Measurements from ENCODE around the gene MACROH2A2.
"Not testable (repeated sequence)": the region's sequence is repeated elsewhere in the genome, so short reads cannot be mapped to it uniquely, and the experiment has no call there.

The MACROH2A2 gene

DNA sequence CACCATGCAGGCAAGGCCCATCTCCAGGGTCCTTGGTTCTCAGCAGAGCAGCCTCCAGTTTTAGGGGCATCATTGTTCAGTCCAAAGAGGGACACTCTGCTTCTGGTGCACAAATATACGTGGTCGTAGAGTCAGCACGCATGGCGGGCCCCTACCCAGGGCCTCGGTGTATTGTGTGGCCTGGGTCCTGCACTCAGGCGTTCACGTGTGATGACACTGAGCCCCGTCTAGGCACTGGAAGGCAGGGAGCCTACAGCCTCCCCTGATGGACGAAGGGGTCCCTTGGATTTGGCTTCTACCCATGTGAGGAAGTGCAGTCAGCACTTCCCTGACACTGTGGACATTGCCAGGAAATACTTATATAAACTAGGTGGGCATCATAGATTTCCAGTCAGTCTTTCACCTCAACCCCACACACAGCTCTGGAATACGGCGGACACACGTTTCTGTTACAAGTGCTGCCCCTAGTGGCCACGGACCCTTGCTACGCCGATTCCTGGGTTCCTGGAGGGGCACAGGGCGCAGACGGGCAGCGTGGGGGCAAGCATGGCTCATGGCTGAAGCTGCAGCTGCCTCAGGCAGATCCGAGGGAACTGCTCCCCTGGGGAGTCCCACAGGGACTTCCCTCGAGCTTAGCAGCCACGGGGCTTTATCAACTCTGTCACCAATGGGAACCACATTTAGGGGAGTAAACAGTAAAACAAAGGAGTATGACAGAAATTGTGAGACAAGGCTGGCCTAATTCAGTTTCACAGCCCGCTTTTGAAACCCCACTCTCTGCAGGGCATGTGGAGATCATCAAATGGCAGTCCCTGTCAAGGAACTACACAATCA, 54.5 kb downstream of the MACROH2A2 start:
- peak; percentile 12 for DNase-seq

DNA sequence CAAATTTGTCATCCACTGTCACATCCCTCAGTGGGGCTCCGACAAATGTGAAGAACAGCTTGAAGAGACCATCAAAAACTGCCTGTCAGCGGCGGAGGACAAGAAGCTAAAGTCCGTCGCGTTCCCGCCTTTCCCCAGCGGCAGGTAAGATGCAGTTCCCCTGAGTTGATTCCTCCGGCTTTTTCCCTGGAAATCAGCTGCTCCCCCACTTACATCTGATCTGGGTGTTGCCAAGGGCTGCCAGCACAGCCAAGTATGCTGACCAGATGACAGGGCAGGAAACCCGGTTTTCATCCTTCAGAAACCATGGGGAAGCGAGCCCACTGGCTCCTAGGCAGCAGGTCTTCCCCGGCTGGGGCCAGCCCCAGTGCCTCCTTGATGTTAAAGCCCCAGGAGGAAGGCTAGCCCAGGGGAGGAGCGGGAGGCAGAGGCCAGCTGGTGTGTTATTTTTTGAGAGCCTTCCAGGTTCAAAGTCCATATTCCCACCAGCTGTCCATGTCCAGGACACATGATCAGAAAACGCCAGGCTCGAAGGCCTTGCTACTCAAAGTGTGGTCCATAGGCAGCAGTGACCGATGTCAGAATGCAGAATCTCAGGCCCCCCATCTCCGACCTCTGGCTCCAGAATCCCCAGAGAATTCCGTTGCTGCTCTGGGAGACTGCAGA, 56.6 kb downstream of the MACROH2A2 start:
- DNase-seq, result no peak

DNA sequence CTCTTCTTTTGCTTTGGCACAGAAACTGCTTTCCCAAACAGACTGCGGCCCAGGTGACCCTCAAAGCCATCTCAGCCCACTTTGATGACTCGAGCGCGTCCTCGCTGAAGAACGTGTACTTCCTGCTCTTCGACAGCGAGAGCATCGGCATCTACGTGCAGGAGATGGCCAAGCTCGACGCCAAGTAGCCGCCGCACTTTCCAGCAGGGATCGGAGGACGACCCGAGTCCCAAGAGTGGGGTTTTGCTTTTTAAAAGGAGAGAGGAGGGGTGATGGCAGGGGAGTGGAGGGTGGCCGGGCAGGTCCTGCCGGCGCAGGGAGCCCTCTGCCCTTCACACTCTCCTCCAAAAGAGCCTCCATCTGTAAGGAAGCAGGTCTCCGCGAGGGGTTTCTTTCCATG, 58.9 kb downstream of the MACROH2A2 start:
- no peak for DNase-seq

DNA sequence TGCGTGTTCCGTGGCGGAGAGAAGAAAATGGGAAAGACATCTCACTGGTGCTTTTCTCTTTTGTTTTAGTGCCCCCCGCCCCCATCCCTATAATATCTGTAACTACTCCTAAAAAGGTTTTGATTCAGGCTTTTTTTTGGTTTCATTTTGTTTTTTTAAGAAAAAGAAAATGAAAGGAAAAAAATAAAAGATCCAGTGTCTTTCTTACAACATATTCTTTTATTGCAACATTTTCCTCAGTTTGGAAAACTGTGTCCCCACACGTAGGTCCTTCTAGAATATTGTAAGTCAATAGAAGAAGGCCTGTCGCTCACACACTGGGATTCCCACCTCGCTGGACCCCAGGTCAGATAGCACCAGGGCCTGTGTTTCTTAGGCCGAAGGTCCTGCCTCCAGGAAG, 59.4 kb downstream of the MACROH2A2 start:
- no peak for DNase-seq

DNA sequence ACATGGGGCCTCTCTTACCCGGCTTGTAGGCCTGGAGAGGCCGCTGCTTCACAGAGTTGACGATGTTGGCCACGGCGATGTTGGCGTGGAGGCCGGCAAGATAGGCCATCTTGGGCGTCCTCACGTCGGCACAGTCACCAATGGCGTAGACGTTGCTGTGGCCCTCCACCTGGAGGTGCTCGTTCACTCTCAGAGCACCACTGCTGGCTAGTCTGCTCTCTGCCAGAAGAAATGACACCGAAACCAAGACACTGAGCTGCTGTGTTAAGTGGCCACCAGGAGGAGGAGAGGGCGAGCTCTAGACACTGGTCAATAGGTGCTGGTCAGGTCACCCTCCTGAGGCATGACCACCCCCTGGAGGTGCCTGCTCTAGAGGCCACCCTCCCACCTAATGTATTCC, 62.3 kb downstream of the MACROH2A2 start:
- DNase-seq, result no peak

DNA sequence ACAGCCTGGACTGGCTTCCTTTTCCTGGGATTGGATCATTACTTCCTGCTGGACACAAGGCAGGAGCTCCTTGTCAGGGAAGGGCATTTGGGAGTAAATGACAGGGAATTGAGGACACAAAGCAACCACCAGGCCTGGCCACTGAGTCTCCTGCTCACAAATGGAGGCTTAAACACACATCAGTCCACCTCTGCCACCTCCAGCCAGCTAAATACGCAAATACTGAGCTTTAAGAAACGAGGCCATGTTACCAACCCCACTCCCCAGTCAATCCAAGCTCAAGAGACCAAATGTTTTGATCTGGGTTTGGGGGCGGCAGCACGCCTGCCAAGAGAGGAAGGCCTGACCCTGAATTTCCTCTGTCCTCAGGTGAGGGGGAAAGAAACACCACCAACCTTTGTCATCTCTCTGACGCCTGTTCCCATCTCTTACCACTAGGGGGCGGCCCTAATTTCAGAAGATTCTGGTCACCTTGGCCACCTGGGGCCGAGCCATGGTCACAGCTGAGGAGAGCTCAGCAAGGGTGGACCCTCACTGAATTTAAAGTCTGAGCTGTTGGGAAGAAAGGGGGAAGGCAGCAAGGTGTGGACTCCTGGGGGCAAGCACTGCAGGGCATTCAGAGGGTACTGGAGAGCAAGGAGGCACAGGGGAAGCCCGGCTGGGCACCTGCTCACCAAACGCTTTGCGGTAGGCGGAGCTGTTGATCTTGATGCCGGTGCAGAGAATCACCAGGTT, 63.5 kb downstream of the MACROH2A2 start:
- DNase-seq, result peak; percentile 27

DNA sequence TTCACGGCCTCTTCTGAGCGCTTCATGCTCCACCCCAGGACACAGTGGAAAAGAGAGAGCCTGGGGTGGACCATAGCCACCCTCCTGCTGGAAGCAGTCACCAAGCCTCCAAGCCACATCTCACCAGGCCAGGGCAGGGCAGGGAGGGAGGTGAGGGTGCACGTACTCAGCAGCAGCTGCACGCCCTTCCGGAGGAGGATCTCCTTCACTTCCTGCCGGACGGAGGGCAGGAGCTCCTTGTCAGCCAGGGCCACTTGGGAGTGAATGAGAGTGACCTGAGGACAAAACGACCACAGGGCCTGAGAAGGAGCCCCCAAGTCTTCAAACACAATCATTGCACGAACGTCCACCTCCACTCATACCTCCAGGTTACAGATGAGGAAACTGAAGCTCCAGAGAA, 65.0 kb downstream of the MACROH2A2 start:
- DNase-seq, result no peak

DNA sequence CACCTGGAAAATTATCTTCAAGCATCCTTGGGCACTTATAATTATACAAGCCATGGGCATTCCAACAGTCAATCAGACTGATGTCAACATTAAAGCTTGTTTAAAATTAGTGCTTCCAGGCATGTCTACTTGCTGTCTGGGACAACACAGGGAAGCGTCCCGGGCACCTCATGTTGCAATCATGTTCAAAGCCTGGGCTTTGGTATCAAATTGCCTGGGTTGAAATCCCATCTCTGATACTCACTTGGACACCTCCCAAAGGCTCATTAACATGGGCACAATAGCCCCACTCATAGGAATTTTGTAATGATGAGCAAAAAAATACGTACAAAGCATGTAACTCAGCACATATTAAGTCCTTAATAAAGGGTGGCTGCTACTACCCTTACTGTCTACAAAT, 65.5 kb downstream of the MACROH2A2 start:
- no peak for DNase-seq

DNA sequence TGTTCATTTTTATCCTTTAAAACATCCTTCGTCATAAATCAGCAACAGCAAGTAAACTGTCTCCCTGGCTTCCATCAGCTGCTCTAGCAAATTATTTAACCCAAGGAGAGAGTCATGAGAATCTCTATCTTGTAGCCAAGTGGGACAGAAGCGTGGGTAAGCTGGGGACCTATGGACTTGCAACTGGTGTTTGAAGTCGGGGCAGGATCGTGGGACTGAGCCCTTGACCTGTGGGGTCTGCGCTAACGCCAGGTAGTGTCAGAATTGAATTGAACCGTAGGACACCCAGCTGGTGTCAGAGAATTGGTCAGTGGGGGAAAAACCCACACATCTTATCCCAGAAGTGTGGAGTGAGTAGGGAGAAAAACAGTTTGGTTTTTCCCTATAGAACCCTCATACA, 66.6 kb downstream of the MACROH2A2 start:
- no peak for DNase-seq

DNA sequence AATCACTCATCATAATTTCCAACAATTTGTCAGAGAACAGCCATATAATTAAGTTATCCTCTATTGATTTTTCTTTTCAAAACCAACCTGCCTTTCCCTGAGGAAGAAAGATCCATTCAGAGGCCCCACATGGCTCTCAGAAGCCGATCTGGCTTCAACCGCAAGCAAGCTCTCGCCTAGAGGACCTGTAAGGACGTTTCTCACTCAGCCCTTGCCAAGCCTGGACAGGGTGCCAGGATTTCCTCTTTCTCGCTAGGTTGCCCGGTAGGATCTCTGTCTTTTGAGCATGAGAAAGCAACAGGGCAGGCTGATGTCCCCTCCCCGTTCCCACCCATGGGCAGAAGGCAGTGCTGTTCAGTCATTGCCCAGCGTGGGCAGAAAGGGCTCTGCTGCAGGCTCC, 67.0 kb downstream of the MACROH2A2 start:
- no peak for DNase-seq

DNA sequence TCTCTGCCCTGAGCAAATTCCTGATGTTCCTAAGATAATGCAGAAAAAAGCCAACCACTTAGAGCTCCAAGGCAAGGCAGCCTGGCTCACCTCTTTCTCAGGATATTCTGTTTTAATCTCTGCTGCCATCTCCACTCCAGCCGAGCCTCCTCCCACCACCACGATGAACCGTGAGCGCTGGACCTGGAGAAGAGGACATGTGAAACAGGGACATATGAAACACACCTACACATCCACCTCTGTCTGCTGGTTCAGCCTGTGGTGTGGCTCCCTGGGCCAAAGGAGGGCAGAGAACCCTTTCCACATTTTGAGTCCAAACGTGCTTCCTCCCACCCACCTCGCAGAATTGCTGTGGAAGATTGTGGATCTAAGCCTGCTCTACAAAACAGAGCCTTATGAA, 67.8 kb downstream of the MACROH2A2 start:
- DNase-seq, result no peak

DNA sequence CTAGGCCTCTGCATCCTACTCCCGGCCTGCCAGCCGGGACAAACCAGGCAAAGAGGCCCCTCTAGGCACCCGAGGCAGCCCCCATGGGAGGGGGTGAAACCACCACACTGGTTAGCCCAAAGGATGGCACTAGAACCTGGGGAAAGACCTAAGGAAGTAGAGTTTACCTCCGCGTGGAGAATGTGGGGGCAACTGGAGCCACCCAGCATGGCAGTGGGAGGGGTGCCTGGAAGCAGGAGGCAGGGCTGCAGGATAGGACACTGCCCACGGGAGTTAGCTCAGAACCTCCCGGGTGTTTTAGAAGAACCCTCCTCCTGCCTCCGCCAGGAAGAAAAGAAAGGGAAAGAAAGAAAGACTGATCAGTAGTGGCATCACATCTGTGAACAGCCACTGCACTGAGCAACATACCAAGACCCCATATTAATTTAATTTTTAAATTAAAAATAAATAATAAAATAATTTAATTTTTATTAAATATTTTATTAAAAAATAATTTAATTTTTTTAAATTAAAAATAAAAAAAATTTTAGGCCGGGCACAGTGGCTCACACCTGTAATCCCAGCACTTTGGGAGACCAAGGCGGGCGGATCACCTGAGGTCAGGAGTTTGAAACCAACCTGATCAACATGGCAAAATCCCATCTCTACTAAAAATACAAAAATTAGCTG, 68.8 kb downstream of the MACROH2A2 start:
- no peak for DNase-seq

DNA sequence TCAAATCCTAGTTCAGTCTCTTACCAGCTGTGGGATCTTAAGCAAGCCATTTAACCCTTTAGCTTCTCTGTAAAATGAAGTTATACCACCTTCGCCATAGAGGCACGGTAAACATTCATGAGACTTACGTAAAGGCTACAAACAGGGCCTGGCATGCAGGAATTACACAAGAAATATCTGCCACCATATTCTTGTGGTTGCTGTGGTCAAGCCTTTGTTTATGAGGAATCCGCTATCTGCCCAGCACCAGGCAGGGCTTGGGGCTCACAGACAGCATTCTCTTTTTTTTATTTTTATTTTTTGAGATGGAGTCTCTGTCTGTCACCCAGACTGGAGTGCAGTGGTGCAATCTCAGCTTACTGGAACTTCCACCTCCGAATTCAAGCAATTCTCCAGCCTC, 70.1 kb downstream of the MACROH2A2 start:
- DNase-seq, result no peak

DNA sequence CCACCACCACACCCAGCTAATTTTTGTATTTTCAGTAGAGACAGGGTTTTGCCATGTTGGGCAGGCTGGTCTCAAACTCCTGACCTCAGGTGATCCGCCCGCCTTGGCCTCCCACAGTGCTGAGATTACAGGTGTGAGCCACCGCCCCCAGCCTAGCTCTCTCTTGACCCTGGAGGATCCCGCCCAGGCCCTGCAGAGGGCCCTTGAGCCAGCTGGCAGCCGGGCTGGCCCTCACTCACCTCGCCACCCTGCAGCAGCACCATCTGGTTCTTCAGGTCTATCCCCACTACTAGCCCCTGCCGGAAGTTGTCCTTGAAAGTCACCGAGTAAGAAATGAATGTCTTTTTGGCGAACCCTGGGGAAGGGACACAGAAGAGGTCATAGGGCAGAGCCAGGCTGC, 70.5 kb downstream of the MACROH2A2 start:
- DNase-seq, result not testable (repeated sequence)

DNA sequence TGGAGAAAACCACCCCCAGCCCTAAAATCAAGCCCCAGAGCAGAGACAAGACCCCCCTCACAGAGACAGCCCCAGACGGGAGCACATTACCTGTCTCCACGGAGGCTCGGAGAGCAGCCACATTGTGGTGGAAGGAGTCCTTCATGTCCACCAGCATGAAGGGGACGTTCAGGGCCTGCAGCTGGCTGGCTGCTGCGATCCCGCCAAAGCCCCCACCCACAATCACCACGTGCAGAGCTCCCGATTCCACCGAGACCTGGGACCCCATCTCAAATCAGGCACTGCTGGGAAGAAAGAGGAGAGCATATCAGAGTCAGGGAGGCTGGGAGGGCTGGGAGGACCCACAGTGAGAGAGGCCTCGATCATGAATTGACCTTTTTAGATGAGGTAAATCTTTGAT, 71.2 kb downstream of the MACROH2A2 start:
- DNase-seq, result no peak

DNA sequence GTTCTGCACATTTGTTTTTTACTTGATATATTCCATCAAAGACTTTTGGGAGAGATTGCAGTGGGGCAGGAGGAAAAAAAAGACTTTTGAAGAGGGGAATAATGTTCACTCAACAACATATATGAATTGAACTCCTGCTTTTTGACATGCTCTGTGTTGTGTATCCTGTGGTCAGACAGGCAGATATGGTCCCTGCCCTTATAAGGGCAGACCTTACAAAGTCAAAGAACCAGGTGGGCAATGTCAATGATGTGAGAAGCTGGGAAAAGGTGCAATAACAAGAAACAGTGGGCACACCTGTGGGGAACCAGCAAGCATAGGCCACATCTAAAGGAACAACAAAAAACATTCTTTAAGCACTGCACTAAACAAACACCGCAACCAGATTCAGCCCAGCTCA, 71.8 kb downstream of the MACROH2A2 start:
- no peak for DNase-seq

DNA sequence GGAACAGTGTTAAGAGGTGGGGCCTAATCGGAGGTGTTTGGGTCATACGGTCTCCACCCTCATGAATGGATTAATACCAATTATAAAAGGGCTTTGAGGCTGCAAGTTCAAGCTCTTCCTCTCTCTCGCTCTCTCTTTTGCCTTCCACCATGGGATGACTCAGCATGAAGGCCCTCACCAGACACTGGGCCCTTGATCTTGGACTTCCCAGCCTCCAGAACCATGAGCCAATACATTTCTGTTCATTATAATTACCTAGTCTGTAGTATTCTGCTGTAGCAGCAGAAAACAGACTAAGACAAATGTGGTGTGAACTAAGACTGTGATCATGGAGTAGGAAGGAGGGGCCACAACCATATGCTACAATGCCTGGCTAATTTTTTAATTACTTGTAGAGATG, 72.3 kb downstream of the MACROH2A2 start:
- no peak for DNase-seq

DNA sequence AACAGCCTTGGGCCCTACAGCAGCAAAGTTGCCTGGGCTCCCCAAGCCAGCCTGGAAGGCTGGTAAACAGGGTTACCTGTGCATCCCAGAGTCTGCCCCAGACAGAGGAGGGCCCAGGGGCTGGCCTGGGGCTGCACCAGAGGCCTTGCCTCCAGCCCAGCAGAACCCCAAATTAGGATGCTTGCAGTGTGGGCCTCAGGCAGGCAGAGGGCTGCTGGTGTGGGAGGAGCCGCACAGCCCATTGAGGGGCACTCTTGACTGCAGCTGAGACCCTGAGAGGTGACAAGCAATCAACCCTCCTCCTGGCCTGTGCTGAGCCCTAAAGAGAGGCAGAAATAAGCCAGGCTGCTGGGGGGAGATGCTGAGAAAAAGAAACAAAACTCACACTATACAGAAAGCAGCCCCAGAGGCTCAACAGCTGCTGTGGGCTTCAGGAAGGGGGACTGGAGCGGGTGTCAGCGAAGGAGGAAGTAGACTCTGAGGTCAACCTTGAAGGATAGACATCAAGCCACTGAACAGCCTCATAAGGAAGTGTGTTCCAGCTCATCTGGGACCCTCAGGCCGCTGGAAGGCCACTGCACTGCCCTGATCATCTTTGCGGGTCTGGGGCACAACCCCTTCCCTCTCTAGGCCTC, 73.4 kb downstream of the MACROH2A2 start:
- no peak for DNase-seq

DNA sequence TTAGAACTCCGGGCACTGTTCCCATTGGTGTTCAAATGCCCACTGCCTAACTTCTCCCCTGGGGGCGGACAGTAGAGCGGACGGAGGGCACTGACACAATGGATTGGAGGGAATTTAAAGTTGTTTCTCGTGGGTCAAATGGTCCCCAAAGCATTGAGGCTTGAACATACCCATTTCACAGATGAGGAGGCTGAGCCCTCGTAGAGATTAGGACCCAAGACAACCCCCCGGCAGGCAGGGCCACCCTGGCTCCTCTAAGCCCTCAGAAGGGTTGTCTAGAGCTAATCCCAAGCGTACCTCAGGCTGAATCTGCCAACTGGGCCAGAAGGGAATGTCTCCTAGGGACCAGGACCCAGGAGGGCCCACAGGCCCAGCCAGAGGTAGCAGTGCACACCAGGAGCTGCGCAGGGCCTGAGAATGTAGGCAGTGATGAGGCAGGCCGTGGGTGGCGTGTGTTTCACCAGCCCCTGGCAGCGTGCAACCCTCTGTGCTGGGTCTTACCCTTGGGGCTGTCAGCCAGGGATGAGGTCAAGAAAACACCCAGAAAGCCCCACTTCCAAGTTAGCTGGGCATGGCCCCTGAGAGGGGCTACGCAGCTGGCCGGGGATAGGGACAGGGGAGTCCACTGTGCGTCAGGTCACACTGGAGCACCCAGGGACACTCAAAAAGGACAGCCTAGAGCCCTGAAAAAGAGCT, 74.2 kb downstream of the MACROH2A2 start:
- no peak for DNase-seq

DNA sequence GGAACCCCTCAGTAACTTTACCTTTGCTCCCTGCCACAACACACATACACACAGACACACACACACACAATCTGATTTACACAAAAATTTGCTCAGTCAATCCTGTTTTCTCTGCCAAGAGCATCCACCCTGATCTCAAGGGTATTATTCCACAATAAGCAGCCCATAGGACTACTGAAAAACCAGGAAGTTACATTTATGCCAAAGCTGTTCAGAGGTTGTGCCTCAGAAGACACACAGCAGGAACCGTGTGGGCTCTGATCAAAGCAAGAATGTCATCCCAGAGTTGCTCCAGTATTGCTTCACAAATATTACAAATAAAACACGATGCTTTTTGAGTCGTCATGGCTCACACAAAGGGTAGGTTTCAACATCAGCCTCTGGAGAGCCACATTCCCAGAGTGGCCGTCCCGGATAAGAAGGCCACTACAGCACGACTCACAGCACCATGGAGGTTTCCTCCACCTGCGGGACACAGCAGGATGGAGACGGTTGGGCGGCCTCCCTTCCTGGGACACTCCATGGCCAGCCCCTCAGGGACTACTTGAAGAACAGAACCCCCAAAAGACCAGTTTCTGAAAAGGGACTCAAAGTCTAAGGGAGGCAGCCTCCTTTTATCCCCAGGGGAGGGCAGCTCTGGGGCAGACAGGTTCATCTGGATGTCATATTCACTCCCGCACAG, 78.4 kb downstream of the MACROH2A2 start:
- DNase-seq, result peak; percentile 53

DNA sequence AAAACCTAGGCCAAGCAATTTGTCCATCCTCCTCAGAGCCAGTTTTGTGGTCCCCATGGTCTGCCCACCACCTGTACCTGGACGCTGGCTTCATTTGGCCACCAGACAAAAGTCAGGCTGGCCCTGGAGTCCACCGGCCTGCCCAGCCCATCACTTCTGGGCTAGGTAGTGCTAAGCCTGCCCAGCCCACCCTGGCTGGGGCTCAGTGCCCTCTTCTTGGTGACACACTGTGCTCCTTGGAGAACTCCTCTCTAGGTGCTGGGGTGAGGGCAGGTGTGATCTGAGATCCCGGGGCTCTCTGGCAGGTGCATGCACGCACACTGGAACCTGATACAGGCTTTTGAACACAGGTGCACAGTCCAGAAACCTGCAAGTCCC, 78.9 kb downstream of the MACROH2A2 start:
- no peak for DNase-seq
